HG03378 (cell line): ENCODE measurements around the gene NEK11.

Experiments used
- ATAC-seq: cut with Tn5 transposase; IDR thresholded peaks from one replicate; pipeline ENCODE4 v1.9.1; 2021; ENCODE audit warnings: mild to moderate bottlenecking, moderate library complexity; ENCODE audit not compliant: unreplicated experiment

The NEK11 gene

DNA sequence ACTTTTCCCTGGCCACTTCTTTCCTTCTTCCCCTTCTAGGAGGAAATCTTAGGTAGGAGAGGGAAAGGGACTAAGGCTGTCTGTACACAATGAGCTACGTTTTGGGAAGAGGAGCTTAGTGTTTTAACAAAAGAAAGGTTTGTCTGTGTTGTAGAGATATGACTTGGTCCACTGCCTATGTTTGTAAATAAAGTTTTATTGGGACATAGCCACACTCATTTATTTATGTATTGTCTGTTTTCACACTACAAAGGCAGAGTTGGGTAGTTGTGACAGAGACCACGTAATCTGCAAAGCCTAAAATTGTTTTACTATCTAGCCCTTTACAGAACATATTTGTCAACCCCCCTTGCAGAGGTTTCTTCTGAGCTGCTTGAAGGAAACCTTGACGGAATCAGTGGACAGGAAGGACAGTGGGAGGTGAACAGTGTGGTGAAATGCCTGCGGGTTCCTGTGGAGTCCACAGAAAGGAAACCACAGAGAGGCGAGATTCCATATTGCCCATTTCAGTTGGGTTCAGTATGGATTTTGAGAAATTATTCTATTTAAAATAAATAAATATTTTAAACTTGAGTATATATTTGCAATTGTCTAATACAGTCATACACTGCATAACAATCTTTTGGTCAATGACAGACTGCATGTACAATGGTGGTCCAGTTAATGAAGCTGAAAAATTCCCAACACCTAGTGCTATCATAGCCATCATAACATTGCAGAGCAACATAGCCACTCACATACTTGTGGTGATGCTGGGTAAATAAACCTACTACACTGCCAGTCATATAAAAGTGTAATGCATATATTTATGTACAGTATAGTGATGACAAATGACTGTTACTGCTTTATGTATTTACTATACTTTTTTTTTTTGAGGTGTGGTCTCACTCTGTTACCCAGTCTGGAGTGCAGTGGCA lies 197.0 kb downstream of the NEK11 start:
- no peak for ATAC-seq

DNA sequence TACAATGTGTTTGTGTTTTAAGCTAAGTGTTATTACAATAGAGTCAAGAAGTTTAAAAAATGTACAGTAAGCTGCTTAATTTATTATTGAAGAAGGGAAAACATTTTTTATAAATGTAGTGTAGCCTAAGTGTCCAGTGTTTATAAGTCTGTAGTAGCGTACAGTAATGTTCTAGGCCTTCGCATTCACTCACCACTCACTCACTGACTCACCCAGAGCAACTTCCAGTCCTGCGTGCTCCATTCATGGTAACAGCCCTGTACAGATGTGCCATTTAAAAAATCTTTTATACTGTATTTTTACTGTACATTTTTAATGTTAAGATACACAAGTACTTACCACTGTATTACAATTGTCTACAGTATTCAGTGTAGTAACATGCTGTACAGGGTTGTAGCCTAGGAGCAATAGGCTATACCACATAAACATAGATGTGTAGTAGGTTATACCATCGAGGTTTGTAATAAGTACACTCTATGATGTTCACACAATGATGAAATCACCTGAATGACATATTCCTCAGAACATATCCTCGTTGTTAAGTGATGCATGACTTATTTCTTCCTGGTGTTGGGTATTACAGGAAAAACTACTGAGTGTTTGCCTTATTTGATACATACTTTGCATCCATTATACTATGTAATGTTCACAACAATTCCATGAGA lies 198.3 kb downstream of the NEK11 start:
- no peak for ATAC-seq

DNA sequence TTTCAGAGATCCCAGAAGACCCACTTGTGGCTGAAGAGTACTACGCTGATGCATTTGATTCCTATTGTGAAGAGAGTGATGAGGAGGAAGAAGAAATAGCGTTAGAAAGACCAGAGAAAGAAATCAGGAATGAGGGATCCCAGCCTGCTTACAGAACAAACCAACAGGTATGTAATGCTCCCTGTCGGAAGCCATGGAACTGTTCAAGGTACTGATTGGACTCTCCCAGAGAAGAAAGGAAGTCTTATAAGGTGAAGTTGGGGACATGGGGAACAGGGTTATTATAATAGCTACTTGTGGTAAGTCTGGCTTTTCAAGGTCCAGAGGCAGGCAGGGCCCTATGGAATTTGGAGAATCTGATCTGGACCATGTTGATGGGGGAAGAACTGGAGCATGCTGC lies 201.8 kb downstream of the NEK11 start:
- no peak for ATAC-seq

DNA sequence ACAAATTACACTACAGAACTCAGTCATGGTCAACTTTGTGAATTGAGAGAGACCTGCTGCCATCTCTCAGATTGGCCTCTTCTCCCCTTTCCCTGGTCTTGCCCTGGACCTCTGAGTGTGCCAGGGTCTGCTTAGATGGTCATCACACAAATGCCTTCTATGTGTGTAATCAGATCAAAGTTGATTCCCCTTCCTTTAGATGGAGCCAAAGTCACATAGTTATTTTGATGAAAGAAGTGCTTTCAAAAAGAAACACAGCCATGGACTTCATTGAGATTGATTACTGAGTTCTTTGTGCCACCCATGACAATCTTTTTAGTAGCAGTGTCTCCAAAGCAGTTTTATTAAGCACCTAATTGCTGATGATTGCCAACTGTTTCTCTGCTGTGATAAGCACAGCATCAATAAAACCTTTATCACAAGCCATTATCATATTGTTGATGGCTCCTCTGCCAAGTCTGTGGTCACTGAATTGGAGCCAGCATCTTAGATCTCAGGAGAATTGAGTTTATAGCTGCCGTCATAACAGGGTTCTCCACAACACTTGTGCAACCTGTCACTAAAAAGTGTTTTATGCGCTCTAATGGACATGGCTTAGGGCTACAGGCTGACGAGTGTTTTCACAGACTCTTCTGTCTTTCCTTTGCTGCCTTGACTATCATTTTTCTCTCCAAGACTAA lies 205.2 kb downstream of the NEK11 start:
- no peak for ATAC-seq

DNA sequence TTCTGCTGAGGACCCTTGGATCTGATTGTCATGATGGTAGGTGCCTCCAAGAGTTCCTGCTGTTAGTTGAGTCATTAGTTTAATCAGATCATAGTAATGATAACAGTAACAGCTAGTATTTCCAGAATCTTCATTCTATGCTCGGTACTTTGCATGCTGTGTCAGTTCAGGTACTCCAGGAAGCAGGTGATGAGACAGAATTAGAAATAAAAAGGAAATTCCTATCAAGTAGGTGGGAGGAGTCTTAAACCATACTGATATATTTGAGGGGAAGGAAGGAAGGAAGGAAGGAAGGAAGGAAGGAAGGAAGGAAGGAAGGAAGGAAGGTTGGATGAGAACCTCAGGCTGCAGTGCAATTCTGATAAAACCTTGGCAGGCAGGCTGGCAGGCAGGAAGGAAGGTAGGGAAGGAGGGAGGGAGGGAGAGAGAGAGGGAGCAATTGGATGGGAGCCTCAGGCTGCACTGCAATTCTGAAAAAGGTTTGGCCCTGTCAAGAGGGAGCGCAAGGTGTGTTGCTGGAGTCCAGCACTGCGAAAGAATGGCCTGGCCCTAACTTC lies 206.1 kb downstream of the NEK11 start:
- ATAC-seq: no peak

DNA sequence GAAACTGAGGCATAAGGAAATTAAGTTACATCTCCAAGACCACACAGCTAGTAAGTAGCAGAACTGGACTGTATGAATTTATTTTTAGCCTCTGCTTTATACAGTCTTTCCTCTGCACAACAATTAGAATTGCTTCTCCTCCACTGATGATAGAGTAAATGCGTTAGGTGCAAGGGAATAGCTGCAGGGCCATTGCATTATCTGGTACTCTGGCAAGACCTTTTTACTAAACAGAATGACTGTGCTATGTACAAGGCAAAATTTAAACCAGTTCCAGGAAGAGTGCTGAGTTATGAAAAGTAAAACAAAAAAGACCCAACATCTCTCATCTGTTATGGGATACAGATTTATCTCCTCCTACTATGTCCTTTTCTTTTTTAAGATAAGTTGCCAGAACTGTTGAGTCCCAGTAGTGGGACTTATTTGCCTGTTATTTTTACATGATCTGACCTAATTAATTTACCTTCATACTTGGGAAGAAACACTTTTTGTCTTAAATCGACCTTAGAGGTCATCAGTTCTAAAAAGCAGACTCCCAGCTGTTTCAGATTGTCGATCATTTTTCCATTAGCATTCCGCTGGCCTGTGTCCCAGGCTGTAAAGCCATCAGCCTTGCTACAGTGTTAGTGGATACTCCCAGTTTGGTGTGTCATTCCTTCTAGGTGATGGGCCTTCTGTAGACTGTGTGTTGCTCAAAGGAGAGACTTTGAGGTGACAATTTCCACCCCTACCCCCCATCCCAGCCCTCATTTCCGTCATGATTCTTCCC lies 207.4 kb downstream of the NEK11 start:
- ATAC-seq: no peak

DNA sequence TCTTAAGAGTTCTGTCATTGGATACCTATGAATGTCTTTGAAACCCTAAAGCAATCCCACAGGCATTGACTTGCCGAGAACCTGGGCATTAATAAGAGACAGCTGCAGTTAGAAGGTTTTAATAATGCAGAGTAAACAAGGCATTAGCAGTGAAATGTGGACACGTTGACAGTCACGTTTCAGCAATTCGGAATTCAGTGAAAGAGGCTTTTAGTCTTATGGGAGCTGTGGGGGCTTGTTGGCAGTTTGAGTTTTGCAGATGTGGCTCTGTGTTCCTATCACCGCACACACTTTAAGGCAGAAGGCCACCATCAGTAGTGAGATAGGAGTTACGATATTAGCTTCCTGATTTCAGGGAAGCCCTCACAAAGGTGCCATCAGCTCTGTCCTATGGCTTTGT lies 209.7 kb downstream of the NEK11 start:
- ATAC-seq: no peak

DNA sequence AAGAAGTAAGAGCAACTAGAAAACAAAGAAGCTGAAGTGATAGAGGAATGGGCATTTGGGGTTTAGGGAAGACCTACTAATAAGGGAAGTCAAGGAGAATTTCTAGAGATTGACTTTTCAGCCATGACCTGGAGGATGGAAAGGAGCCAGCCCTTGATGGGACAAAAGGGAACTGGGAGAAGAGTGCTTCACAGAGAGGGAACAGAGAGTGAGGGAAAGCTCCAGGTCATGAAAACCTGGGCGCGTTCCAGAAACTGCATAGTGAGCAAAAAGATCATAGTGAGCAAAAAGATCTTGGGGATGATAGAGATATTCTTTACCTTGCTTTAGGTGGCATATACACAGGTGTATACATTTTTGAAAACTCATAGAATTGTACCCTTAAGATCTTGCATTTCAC lies 211.8 kb downstream of the NEK11 start:
- ATAC-seq: no peak

- no peak for ATAC-seq
Observed at GRCh38 chr3:131239267-131239666, 212.6 kb downstream of the NEK11 start.

- no peak for ATAC-seq
Observed at GRCh38 chr3:131242201-131242600, 215.5 kb downstream of the NEK11 start.

DNA sequence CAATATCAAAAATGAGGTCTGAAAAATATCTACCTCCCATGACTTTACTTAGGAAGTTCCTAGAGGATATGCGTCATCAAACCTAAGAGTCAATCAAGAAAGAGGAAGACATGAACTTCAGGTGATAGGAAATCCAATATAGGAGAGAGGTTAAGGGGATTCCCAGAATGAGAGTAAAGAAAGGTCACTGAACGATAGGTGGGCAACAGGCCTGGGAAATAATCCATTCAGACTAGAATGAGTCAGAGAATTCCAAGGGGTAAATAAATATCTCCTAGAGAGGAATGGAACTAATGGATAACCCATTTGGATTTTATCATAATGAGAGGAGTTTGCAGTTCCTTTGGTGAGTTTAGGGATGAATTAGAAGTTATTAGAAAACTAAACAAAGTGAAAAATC lies 223.8 kb downstream of the NEK11 start:
- no peak for ATAC-seq

DNA sequence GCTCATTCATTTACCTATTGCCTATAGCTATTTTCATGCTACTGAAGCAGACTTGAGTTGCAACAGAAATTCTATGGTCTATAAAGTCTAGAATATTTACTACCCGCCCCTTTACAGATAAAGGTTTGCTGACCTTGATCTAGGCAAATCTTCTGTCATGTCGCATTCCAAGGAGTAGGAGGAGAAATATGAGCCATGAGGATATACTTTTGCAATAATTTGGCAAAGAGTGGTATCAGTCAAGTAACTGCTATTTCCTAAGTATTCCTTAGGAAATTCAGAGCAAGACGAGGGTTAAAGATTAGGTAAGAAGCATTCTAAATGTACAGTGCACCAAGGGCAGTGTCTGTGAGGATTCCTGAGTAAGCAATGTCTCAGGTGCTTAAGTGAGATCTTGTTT lies 233.8 kb downstream of the NEK11 start:
- ATAC-seq: no peak

DNA sequence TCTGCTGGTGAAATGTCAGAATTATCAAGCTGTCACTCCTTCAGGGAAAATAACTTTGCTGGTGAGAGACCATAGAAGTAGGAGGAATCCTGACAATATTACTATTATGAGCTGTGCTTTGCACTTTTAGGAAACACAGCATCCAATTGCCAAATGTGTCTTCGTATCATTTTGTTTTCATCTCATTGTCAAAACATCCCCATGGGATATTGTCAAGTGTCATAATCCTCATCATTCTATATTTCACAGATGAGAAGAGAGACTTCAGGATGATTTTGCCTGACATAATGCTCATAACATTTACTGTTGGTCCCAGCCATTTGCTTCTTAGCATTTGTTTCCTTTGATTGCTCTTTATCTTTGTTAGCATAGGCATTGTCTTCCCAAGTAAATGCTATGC lies 234.4 kb downstream of the NEK11 start:
- ATAC-seq: no peak

- no peak for ATAC-seq
Observed at GRCh38 chr3:131275556-131275955, 248.9 kb downstream of the NEK11 start.

- ATAC-seq: no peak
Observed at GRCh38 chr3:131277836-131278497, 251.3 kb downstream of the NEK11 start.

DNA sequence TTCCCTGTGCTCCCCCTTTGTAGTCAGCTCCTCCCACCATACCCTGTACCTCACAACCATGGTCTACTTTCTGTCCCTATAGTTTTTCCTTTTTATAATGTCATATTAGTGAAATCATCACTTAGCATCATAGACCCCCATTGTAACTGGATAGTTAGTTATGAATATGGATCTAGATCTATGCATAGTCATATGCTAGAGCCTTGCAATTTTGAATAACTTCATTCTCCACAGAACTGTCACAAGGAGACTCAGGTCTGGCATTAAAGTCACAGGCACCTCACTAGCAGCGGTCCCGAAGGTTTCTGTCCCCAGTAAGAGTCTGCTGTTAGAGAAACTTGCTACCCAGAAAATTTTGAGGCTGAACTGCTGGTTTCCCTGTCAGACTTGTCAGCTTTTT lies 252.9 kb downstream of the NEK11 start:
- ATAC-seq: no peak

DNA sequence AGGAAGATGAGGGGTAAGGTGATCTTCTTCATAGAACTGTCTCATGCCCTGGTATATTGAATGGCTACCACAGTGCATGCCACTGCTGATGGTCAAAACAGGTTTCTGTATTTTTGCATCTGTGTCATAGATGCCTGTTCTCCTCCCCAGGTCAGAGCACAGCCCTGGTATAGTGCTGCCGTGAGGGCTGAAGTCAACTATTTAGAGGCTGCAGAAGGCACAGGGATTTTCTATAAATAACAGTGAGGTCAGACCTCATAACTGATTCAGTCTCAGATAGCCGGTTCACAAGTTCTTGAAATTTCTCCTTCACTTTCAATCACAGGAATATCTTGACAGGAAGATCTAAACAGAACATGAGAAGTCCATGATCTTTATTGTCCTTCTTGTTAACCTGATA lies 255.7 kb downstream of the NEK11 start:
- ATAC-seq: no peak

DNA sequence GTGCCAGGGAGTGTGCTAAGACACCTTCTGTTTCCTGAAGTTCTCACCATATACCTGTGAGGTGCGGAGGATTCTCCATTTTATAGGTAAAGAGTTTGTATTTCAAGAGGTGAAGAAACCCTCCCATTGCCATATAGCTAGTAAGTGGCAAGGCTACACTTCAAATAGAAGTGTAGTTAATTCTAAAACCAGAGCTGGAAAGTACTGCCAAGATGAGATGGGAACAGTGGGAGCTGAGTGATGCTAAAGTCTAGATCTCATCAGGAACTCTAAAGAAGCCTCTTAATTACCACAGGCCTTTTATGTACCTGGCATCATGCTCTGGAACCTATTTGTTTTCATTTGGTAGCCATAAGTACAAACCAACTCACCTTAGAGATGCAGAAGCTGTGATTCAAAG lies 256.3 kb downstream of the NEK11 start:
- no peak for ATAC-seq

DNA sequence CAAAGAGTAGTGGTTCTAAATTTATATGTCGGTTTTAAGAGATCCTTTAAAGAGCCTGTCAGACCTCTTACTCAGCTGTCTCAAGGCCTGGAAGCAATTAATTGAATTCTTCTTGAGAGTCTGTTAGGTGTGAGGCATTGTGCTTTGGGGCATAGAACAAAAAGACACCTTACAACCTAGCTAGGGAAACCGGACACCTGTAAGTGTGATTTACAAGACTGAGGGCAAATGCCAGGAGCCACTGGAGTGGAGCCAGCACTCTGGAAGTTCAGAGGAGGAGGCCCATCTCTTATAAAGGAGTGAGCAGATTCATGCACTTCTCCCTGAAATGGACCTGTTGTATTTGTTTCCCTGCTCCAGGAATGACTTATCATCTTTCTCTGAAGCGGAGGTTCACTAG lies 257.2 kb downstream of the NEK11 start:
- no peak for ATAC-seq

GRCh38 chr3:131284302-131284701 lies 257.6 kb downstream of the NEK11 start:
- ATAC-seq: no peak
